D721Med (cell line): ENCODE data around the gene CHAD.

Experiments used
- DNase-seq: peaks from one replicate; pipeline ENCODE4 v3.0.0; 2011; ENCODE audit warnings: low spot score; ENCODE audit not compliant: insufficient read length
- FAIRE-seq: peaks from 2 replicates; lab custom pipeline; 2011; peaks lifted over from hg19 to GRCh38; lab: Jason Lieb, UNC
- CTCF ChIP-seq: IDR thresholded peaks from 2 replicates; pipeline ENCODE4 v1.5.1; 2012; ENCODE audit warnings: mild to moderate bottlenecking, control low read depth; ENCODE audit not compliant: insufficient read depth; ENCODE audit errors: missing control alignments

Gene CHAD

GRCh38 chr17:50425682-50426471 is 42.8 kb downstream of the CHAD start, which contains the start of gene ACSF2:
ACSF2 (plus strand) TSS chr17:50426218; CDS start chr17:50426262, 44 bp downstream.
- DNase-seq (peak; percentile 50), FAIRE-seq (no peak)
- TF ChIP-seq CTCF, result no peak

- FAIRE-seq (no peak), DNase-seq (no peak)
- TF ChIP-seq CTCF, result no peak
Measured at GRCh38 chr17:50424996-50425681, 43.5 kb downstream of the CHAD start.

- FAIRE-seq, result no peak
- no peak for DNase-seq
- TF ChIP-seq CTCF, result no peak
Measured at GRCh38 chr17:50424246-50424995, 44.3 kb downstream of the CHAD start.

GRCh38 chr17:50423553-50424159 is 45.0 kb downstream of the CHAD start:
- no peak for FAIRE-seq
- TF ChIP-seq CTCF, result no peak
- no peak for DNase-seq

- FAIRE-seq (no peak), DNase-seq (no peak)
- TF ChIP-seq CTCF, result no peak
Measured at GRCh38 chr17:50422738-50423137, 45.9 kb downstream of the CHAD start.

- TF ChIP-seq CTCF, result no peak
- DNase-seq, result no peak
- FAIRE-seq, result no peak
Measured at GRCh38 chr17:50421308-50422051, 47.2 kb downstream of the CHAD start.
